ENCODE measurements around the gene MAGOH. TPM values are rescaled to one million over a fixed set of nuclear protein-coding genes. Genes with fewer than 3 reads are reported as not detected.

Gene MAGOH
- total and polyA plus RNA-seq, 2 donors (not counting 1 experiment from before 2014, with no cell fraction given), result 33.0 to 34.5 TPM

DNA sequence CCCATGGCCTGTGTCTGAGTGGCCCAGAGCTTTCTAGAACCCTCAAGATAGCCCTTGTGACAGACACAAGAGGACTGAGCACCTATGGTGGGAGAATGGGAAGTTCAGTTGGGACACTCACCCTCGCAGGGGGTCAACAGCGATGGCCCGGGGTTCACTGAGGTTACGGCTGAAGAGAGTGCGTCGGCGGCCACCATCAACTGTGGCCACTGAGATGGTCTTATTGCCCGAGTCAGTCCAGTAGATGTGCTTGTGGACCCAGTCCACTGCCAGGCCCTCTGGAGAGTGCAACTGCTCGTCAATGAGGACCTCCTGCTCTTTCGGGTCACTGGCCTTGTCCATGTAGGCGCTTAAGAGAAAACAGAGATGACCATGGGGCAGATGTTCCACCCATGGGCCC is 25.7 kb upstream of the MAGOH start:
- TF ChIP-seq EZH2 (IDR thresholded peaks at IDR 0.05; ENCODE audit: low read length, missing control alignments), result no peak
- TF ChIP-seq, protein P1, sequence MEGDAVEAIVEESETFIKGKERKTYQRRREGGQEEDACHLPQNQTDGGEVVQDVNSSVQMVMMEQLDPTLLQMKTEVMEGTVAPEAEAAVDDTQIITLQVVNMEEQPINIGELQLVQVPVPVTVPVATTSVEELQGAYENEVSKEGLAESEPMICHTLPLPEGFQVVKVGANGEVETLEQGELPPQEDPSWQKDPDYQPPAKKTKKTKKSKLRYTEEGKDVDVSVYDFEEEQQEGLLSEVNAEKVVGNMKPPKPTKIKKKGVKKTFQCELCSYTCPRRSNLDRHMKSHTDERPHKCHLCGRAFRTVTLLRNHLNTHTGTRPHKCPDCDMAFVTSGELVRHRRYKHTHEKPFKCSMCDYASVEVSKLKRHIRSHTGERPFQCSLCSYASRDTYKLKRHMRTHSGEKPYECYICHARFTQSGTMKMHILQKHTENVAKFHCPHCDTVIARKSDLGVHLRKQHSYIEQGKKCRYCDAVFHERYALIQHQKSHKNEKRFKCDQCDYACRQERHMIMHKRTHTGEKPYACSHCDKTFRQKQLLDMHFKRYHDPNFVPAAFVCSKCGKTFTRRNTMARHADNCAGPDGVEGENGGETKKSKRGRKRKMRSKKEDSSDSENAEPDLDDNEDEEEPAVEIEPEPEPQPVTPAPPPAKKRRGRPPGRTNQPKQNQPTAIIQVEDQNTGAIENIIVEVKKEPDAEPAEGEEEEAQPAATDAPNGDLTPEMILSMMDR (conservative IDR thresholded peaks at IDR 0.05 in 1 of 2, IDR thresholded peaks at IDR 0.05 in 1 of 2; ENCODE audit: low read depth in 1 of 2, low read length in 2 of 2), result no peak
- no peaks in the 10 kb centered on the region for H4K20me1 ChIP-seq (ENCODE audit: control insufficient read depth, extremely low read depth, insufficient read depth, low read length)
- no peak overlapping the region for H3K27ac ChIP-seq (ENCODE audit: insufficient read depth, low read length)
- H3K4me3 ChIP-seq (replicated peaks in 1 of 4; ENCODE audit: control extremely low read depth in 1 of 4, insufficient read depth in 1 of 4, low read depth in 3 of 4, low read length in 4 of 4), result no peak overlapping the region
- peaks cover 7% of the 10 kb centered on the region for H3K36me3 ChIP-seq (ENCODE audit: control insufficient read depth, insufficient read depth, low read length)
- no peaks in the 10 kb centered on the region for H3K4me1 ChIP-seq (ENCODE audit: control insufficient read depth, extremely low read depth, insufficient read depth, low read length)
- H3K27me3 ChIP-seq (ENCODE audit: control insufficient read depth, insufficient read depth, low read length), result no peaks in the 10 kb centered on the region
- no peak for DNase-seq (ENCODE audit: low read depth in 2 of 2)
- no peak overlapping the region for H3K9ac ChIP-seq (ENCODE audit: insufficient read depth, low read length)
- no peak overlapping the region for H3K4me2 ChIP-seq (ENCODE audit: extremely low read depth, insufficient read depth, low read length)
- no peak overlapping the region for H2AFZ ChIP-seq (ENCODE audit: low read length)
- no peaks in the 10 kb centered on the region for H3K9me3 ChIP-seq (ENCODE audit: control insufficient read depth, insufficient read depth, low read depth, low read length)
- no peaks in the 10 kb centered on the region for H3K79me2 ChIP-seq (ENCODE audit: control insufficient read depth, insufficient read depth, low read length)

GRCh38 chr1:53262000-53262399 is 23.7 kb upstream of the MAGOH start:
- Histone ChIP-seq H3K79me2 (ENCODE audit: control insufficient read depth, insufficient read depth, low read length) (no peaks in the 10 kb centered on the region), H3K27ac (ENCODE audit: insufficient read depth, low read length) (no peak overlapping the region), H3K9me3 (ENCODE audit: control insufficient read depth, insufficient read depth, low read depth, low read length) (no peaks in the 10 kb centered on the region), H3K4me2 (ENCODE audit: extremely low read depth, insufficient read depth, low read length) (no peak overlapping the region), H3K4me3 (replicated peaks in 1 of 4; ENCODE audit: control extremely low read depth in 1 of 4, insufficient read depth in 1 of 4, low read depth in 3 of 4, low read length in 4 of 4) (no peak overlapping the region), H3K27me3 (ENCODE audit: control insufficient read depth, insufficient read depth, low read length) (no peaks in the 10 kb centered on the region), H3K9ac (ENCODE audit: insufficient read depth, low read length) (no peak overlapping the region), H2AFZ (ENCODE audit: low read length) (no peak overlapping the region), H4K20me1 (ENCODE audit: control insufficient read depth, extremely low read depth, insufficient read depth, low read length) (no peaks in the 10 kb centered on the region), H3K4me1 (ENCODE audit: control insufficient read depth, extremely low read depth, insufficient read depth, low read length) (no peaks in the 10 kb centered on the region), H3K36me3 (ENCODE audit: control insufficient read depth, insufficient read depth, low read length) (peaks cover 7% of the 10 kb centered on the region)
- no peak for DNase-seq (ENCODE audit: low read depth in 2 of 2)
- no peak for TF ChIP-seq EZH2 (IDR thresholded peaks at IDR 0.05; ENCODE audit: low read length, missing control alignments)
- TF ChIP-seq, protein P1 (conservative IDR thresholded peaks at IDR 0.05 in 1 of 2, IDR thresholded peaks at IDR 0.05 in 1 of 2; ENCODE audit: low read depth in 1 of 2, low read length in 2 of 2), result no peak

DNA sequence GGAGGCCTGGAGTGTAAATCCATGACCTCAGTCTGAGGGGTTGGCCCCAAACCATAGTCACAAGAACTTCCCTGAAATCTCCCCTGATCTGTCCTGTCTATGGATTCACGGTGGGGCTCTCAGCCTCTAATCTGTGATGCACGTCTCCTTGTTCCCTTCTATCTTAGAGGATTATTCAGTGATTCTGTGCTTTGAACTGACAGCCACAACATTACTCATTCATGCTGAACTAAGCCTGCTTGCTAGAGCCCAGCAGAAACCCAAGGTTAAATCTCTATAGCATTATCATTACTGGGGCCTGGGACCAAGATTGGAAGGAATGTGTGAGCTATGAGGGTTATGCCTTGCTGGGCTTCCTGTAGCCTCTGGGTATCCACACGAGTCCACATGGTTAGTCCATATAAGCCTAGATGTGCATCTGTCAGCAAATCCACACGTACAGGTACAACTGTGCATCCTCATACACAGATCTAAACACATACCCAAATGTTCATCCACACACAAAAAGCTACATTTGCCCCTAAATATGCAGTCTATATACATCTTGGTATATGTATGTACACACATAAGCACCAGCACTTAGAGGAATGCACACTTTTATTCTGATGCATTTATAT is 22.4 kb upstream of the MAGOH start:
- no peak overlapping the region for H3K9ac ChIP-seq (ENCODE audit: insufficient read depth, low read length)
- no peak for TF ChIP-seq EZH2 (IDR thresholded peaks at IDR 0.05; ENCODE audit: low read length, missing control alignments)
- TF ChIP-seq, protein P1 (conservative IDR thresholded peaks at IDR 0.05 in 1 of 2, IDR thresholded peaks at IDR 0.05 in 1 of 2; ENCODE audit: low read depth in 1 of 2, low read length in 2 of 2), result no peak
- peaks cover 5% of the 10 kb centered on the region for H3K36me3 ChIP-seq (ENCODE audit: control insufficient read depth, insufficient read depth, low read length)

More for the DNA sequence above, 22.4 kb upstream of the MAGOH start:
- H3K4me3 ChIP-seq (replicated peaks in 1 of 4; ENCODE audit: control extremely low read depth in 1 of 4, insufficient read depth in 1 of 4, low read depth in 3 of 4, low read length in 4 of 4), result no peak overlapping the region
- H3K9me3 ChIP-seq (ENCODE audit: control insufficient read depth, insufficient read depth, low read depth, low read length), result no peaks in the 10 kb centered on the region
- no peaks in the 10 kb centered on the region for H3K4me1 ChIP-seq (ENCODE audit: control insufficient read depth, extremely low read depth, insufficient read depth, low read length)
- H4K20me1 ChIP-seq (ENCODE audit: control insufficient read depth, extremely low read depth, insufficient read depth, low read length), result no peaks in the 10 kb centered on the region
- no peaks in the 10 kb centered on the region for H3K79me2 ChIP-seq (ENCODE audit: control insufficient read depth, insufficient read depth, low read length)
- no peak for DNase-seq (ENCODE audit: low read depth in 2 of 2)
- no peak overlapping the region for H3K4me2 ChIP-seq (ENCODE audit: extremely low read depth, insufficient read depth, low read length)
- no peak overlapping the region for H2AFZ ChIP-seq (ENCODE audit: low read length)
- H3K27ac ChIP-seq (ENCODE audit: insufficient read depth, low read length), result no peak overlapping the region
- no peaks in the 10 kb centered on the region for H3K27me3 ChIP-seq (ENCODE audit: control insufficient read depth, insufficient read depth, low read length)
